Panc1 (cell line): Measurements from ENCODE around the gene CEP164.

Source experiments
- CTCF ChIP-seq: fragments of 450-650 bp; IDR thresholded peaks from 2 replicates; pipeline ENCODE4 v1.5.1; 2017; ENCODE audit warnings: mild to moderate bottlenecking
- TF ChIP-seq, protein P1 (sequence below), 2 experiments: IDR thresholded peaks; 2 replicates each; pipeline ENCODE4 v1.6.1; 2011 to 2012; ENCODE audit warnings: low read depth in 2 of 2, control low read depth in 1 of 2, low read length in 1 of 2, mild to moderate bottlenecking in 1 of 2, moderate library complexity in 1 of 2; ENCODE audit not compliant: insufficient read depth in 1 of 2

GRCh38 chr11:117441146-117441975 is 113.7 kb downstream of the CEP164 start:
- no peak for TF ChIP-seq CTCF
- TF ChIP-seq, protein P1, sequence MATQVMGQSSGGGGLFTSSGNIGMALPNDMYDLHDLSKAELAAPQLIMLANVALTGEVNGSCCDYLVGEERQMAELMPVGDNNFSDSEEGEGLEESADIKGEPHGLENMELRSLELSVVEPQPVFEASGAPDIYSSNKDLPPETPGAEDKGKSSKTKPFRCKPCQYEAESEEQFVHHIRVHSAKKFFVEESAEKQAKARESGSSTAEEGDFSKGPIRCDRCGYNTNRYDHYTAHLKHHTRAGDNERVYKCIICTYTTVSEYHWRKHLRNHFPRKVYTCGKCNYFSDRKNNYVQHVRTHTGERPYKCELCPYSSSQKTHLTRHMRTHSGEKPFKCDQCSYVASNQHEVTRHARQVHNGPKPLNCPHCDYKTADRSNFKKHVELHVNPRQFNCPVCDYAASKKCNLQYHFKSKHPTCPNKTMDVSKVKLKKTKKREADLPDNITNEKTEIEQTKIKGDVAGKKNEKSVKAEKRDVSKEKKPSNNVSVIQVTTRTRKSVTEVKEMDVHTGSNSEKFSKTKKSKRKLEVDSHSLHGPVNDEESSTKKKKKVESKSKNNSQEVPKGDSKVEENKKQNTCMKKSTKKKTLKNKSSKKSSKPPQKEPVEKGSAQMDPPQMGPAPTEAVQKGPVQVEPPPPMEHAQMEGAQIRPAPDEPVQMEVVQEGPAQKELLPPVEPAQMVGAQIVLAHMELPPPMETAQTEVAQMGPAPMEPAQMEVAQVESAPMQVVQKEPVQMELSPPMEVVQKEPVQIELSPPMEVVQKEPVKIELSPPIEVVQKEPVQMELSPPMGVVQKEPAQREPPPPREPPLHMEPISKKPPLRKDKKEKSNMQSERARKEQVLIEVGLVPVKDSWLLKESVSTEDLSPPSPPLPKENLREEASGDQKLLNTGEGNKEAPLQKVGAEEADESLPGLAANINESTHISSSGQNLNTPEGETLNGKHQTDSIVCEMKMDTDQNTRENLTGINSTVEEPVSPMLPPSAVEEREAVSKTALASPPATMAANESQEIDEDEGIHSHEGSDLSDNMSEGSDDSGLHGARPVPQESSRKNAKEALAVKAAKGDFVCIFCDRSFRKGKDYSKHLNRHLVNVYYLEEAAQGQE (IDR thresholded peaks at IDR 0.05; ENCODE audit: insufficient read depth in 1 of 2, low read depth in 2 of 2, low read length in 1 of 2): no peak
